HCT116 (cell line): ENCODE data around the gene PRPH2. TPM values are rescaled to one million over a fixed set of nuclear protein-coding genes. Genes with fewer than 3 reads are reported as not detected.

Experiments
- ATAC-seq: fragments of 200-7000 bp; cut with Tn5 transposase; 2 replicates; pipeline ENCODE4 v1.9.1; 2020; ENCODE audit warnings: mild to moderate bottlenecking, moderate library complexity
- BruUV-seq: library from RNA; stranded (reverse); fragments of 400-500 nt; replicated peaks from 2 replicates; lab custom pipeline; 2021; lab: Mats Ljungman, UMichigan
- CTCF ChIA-PET: fragments of 300-600 bp; sonication (Branson Sonifier 250); formaldehyde crosslinking; loops from one replicate; lab custom pipeline; 2021; ENCODE audit warnings: antibody characterized with exemption; lab: Charles Lee
- POLR2A ChIA-PET: fragments of 300-600, 350-600 bp; sonication (Branson Sonifier 250); formaldehyde crosslinking; loops from one replicate; lab custom pipeline; 2021; ENCODE audit warnings: antibody characterized with exemption; lab: Charles Lee
- RAD21 ChIA-PET, 2 experiments: fragments of 300-600 bp; sonication (Branson Sonifier 250); formaldehyde crosslinking; loops; one replicate each; lab custom pipeline; 2023; ENCODE audit warnings: low total read pairs in 2 of 2; ENCODE audit not compliant: uncharacterized antibody in 2 of 2, unreplicated experiment in 2 of 2, low non-redundant PET in 1 of 2; lab: Charles Lee
- DNase-seq: peaks from one replicate; pipeline ENCODE4 v3.0.0-alpha.2; 2010; ENCODE audit warnings: low read depth, low spot score
- H2AFZ ChIP-seq: fragments of 200-600 bp; shearing (Covaris generic), sonication (generic); 2 replicates; pipeline ENCODE4 v1.6.1; 2017; ENCODE audit warnings: low read depth, mixed run types, mixed read lengths, antibody characterized with exemption, low read length; ENCODE audit not compliant: poor library complexity, severe bottlenecking
- H3K27ac ChIP-seq: 2 replicates; pipeline ENCODE4 v1.5.1; 2012; ENCODE audit warnings: low read depth, low read length
- H3K27me3 ChIP-seq: fragments of 200-600 bp; sonication (generic); 2 replicates; pipeline ENCODE4 v1.6.1; 2016; ENCODE audit warnings: mixed run types, low read length, mixed read lengths; ENCODE audit not compliant: insufficient read depth
- H3K36me3 ChIP-seq, 2 experiments: fragments of 200-500 bp in 1 of 2; fragments of 200-600 bp in 1 of 2; sonication (Bioruptor generic) in 1 of 2; sonication (generic) in 1 of 2; 2 replicates each; pipeline versions ENCODE4 v1.5.1 to v1.6.1; 2014 to 2016; ENCODE audit warnings: low read length in 2 of 2, inconsistent platforms in 1 of 2, mixed read lengths in 1 of 2, mixed run types in 1 of 2; ENCODE audit not compliant: insufficient read depth in 2 of 2, control insufficient read depth in 1 of 2
- H3K4me1 ChIP-seq, 2 experiments: fragments of 200-600 bp in 1 of 2; sonication (generic) in 1 of 2; 2 replicates each; pipeline versions ENCODE4 v1.5.1 to v1.6.1; 2012 to 2017; ENCODE audit warnings: low read length in 2 of 2, inconsistent platforms in 1 of 2, mild to moderate bottlenecking in 1 of 2, mixed read lengths in 1 of 2, mixed run types in 1 of 2, moderate library complexity in 1 of 2; ENCODE audit not compliant: insufficient read depth in 2 of 2, control insufficient read depth in 1 of 2
- H3K4me2 ChIP-seq: fragments of 200-600 bp; sonication (generic); 2 replicates; pipeline ENCODE4 v1.6.1; 2017; ENCODE audit warnings: mixed run types, low read length, mixed read lengths
- H3K4me3 ChIP-seq, 2 experiments: fragments of 200-600 bp in 1 of 2; sonication (generic) in 1 of 2; replicated peaks in 1 of 2; 2 replicates each; pipeline ENCODE4 v1.5.1; 2011 to 2016; ENCODE audit warnings: low read length in 2 of 2, control low read depth in 1 of 2, low read depth in 1 of 2, mild to moderate bottlenecking in 1 of 2, mixed read lengths in 1 of 2, mixed run types in 1 of 2
- H3K79me2 ChIP-seq: fragments of 200-600 bp; sonication (generic); 2 replicates; pipeline ENCODE4 v1.6.1; 2017; ENCODE audit warnings: mild to moderate bottlenecking, mixed run types, low read length, moderate library complexity, mixed read lengths; ENCODE audit not compliant: insufficient read depth
- H3K9ac ChIP-seq: fragments of 200-600 bp; sonication (generic); 2 replicates; pipeline ENCODE4 v1.6.1; 2016; ENCODE audit warnings: low read length, mixed read lengths
- H3K9me2 ChIP-seq: fragments of 200-600 bp; sonication (generic), shearing (Covaris generic); 2 replicates; pipeline ENCODE4 v1.6.1; 2017; ENCODE audit warnings: mixed run types, mild to moderate bottlenecking, moderate library complexity; ENCODE audit not compliant: insufficient read depth
- H3K9me3 ChIP-seq, 2 experiments: fragments of 200-500 bp in 1 of 2; fragments of 200-600 bp in 1 of 2; sonication (Bioruptor generic) in 1 of 2; sonication (generic) in 1 of 2; 2 replicates each; pipeline ENCODE4 v1.6.1; 2014 to 2017; ENCODE audit warnings: low read length in 2 of 2, mixed read lengths in 2 of 2, inconsistent platforms in 1 of 2, low read depth in 1 of 2, mild to moderate bottlenecking in 1 of 2, mixed run types in 1 of 2, moderate library complexity in 1 of 2; ENCODE audit not compliant: control insufficient read depth in 1 of 2, insufficient read depth in 1 of 2
- H4K20me1 ChIP-seq: fragments of 200-600 bp; sonication (generic), shearing (Covaris generic); 2 replicates; pipeline ENCODE4 v1.6.1; 2017; ENCODE audit warnings: mixed run types, mild to moderate bottlenecking, moderate library complexity; ENCODE audit not compliant: insufficient read depth
- CBX3 ChIP-seq: IDR thresholded peaks from 2 replicates; pipeline ENCODE4 v1.6.1; 2012; ENCODE audit warnings: low read depth
- CEBPB ChIP-seq: IDR thresholded peaks from 2 replicates; pipeline ENCODE4 v1.6.1; 2012; ENCODE audit warnings: low read depth
- CTCF ChIP-seq, 3 experiments: fragments of 200-600 bp in 1 of 3; sonication (generic) in 1 of 3; IDR thresholded peaks in 2 of 3; conservative IDR thresholded peaks in 1 of 3; 2 replicates each; pipeline ENCODE4 v1.5.1; 2012 to 2017; ENCODE audit warnings: low read depth in 2 of 3, low read length in 2 of 3, antibody characterized with exemption in 1 of 3, borderline replicate concordance in 1 of 3, control low read depth in 1 of 3, mild to moderate bottlenecking in 1 of 3, mixed read lengths in 1 of 3, mixed run types in 1 of 3, moderate library complexity in 1 of 3; ENCODE audit not compliant: insufficient read depth in 1 of 3
- EGR1 ChIP-seq: IDR thresholded peaks from 2 replicates; pipeline ENCODE4 v1.6.1; 2012; ENCODE audit warnings: low read depth
- EZH2 ChIP-seq: fragments of 200-600 bp; sonication (generic); IDR thresholded peaks from 2 replicates; pipeline ENCODE4 v1.6.1; 2017; ENCODE audit warnings: antibody characterized with exemption, mixed run types
- EZH2phosphoT487 ChIP-seq: fragments of 200-600 bp; IDR thresholded peaks from 2 replicates; pipeline ENCODE4 v1.6.1; 2018; ENCODE audit warnings: antibody characterized with exemption, borderline replicate concordance
- FOSL1 ChIP-seq: IDR thresholded peaks from 2 replicates; pipeline ENCODE4 v1.6.1; 2012; ENCODE audit warnings: low read depth
- JUND ChIP-seq: IDR thresholded peaks from 2 replicates; pipeline ENCODE4 v1.6.1; 2012
- MAX ChIP-seq: IDR thresholded peaks from 2 replicates; pipeline ENCODE4 v1.6.1; 2012
- POLR2A ChIP-seq: IDR thresholded peaks from 2 replicates; pipeline ENCODE4 v1.7.0; 2011; ENCODE audit warnings: borderline replicate concordance; ENCODE audit not compliant: insufficient read depth, insufficient read length; ENCODE audit errors: extremely low read depth
- POLR2AphosphoS5 ChIP-seq: IDR thresholded peaks from 2 replicates; pipeline ENCODE4 v1.6.1; 2011; ENCODE audit warnings: mild to moderate bottlenecking, low read depth, low read length, moderate library complexity
- RAD21 ChIP-seq: IDR thresholded peaks from 2 replicates; pipeline ENCODE4 v1.6.1; 2012; ENCODE audit warnings: low read depth, mild to moderate bottlenecking
- SIN3A ChIP-seq: IDR thresholded peaks from 2 replicates; pipeline ENCODE4 v1.6.1; 2012; ENCODE audit warnings: low read depth
- SP1 ChIP-seq: IDR thresholded peaks from 2 replicates; pipeline ENCODE4 v1.6.1; 2012; ENCODE audit warnings: low read depth
- SRF ChIP-seq: IDR thresholded peaks from 2 replicates; pipeline ENCODE4 v1.6.1; 2012; ENCODE audit warnings: low read depth
- TCF7L2 ChIP-seq: IDR thresholded peaks from 2 replicates; pipeline ENCODE4 v1.7.0; 2011; ENCODE audit warnings: borderline replicate concordance, inconsistent platforms; ENCODE audit not compliant: insufficient read depth, insufficient read length; ENCODE audit errors: extremely low read depth
- YY1 ChIP-seq: IDR thresholded peaks from 2 replicates; pipeline ENCODE4 v1.6.1; 2011; ENCODE audit warnings: low read length, low read depth, moderate library complexity, mild to moderate bottlenecking; ENCODE audit not compliant: insufficient replicate concordance; ENCODE audit errors: extremely low read depth
- ZBTB33 ChIP-seq: IDR thresholded peaks from 2 replicates; pipeline ENCODE4 v1.6.1; 2011; ENCODE audit warnings: mild to moderate bottlenecking, low read length, moderate library complexity; ENCODE audit not compliant: insufficient replicate concordance; ENCODE audit errors: extremely low read depth
- ZFX ChIP-seq: fragments of 450-650 bp; IDR thresholded peaks from 2 replicates; pipeline ENCODE4 v1.6.1; 2017
- ZNF274 ChIP-seq: fragments of 200-500 bp; sonication (Bioruptor generic); IDR thresholded peaks from 2 replicates; pipeline ENCODE4 v1.6.1; 2014; ENCODE audit warnings: mild to moderate bottlenecking, low read depth, low read length, inconsistent platforms
- intact Hi-C: fragments of 100-400 bp; cut with micrococcal nuclease; formaldehyde crosslinking; loops from 2 replicates; pipeline ENCODE4 v1.10.0; 2022
- total RNA-seq: library from RNA; stranded (reverse); gene quantifications from one replicate; pipeline ENCODE4 v1.2.1, GENCODE V29; 2021; ENCODE audit not compliant: unreplicated experiment

PRPH2 gene
- total RNA-seq, 1 experiment from 2014 or later = not detected

DNA sequence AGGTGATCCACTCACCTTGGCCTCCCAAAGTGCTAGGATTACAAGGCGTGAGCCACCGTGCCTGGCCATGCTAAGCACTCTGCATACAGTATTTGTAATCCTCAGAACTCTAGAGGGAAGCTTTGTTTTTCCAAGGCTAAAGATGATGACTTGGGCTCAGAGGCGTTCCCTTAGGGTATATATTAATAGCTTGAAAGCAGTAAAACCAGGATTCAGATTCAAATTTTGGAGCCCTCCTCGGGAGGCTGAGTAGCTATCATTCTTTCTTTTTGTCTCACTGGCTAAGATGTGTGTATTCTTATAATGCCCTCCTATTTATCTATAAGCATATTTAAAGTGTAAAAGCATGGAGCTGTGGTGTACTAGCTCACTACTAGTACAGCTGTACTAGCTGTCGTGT, 68.5 kb downstream of the PRPH2 start:
- Histone ChIP-seq H3K4me2 (no peak overlapping the region), H3K9me2 (no peaks in the 10 kb centered on the region), H3K27ac (no peak overlapping the region), H3K4me1 (peaks cover 0 to 9% of the 10 kb centered on the region in 2 experiments; a peak in 2 of 4 replicates), H3K9ac (no peak overlapping the region), H3K9me3 (no peaks in the 10 kb centered on the region), H3K27me3 (no peaks in the 10 kb centered on the region), H4K20me1 (no peaks in the 10 kb centered on the region), H3K79me2 (no peaks in the 10 kb centered on the region), H2AFZ (no peak overlapping the region), H3K4me3 (no peak overlapping the region), H3K36me3 (peaks cover 14 to 28% of the 10 kb centered on the region in 2 experiments; a peak in 3 of 4 replicates)
- ChIA-PET RAD21 (no interaction called here), CTCF (no interaction called here), POLR2A (no interaction called here)
- DNase-seq (no peak), ATAC-seq (no peak)
- intact Hi-C loops = loop anchor here (10.0 kb wide), 1 partner anchor 49 kb away; no protein-coding TSS in a partner anchor
- no TSS peak for BruUV-seq
- TF ChIP-seq JUND = no peak
- no peak for TF ChIP-seq CEBPB
- no peak for TF ChIP-seq YY1
- no peak for TF ChIP-seq TCF7L2
- no peak for TF ChIP-seq RAD21
- TF ChIP-seq SRF = no peak
- no peak for TF ChIP-seq ZBTB33
- no peak for TF ChIP-seq POLR2AphosphoS5
- TF ChIP-seq SIN3A = no peak
- no peak for TF ChIP-seq SP1
- no peak for TF ChIP-seq EZH2
- no peak for TF ChIP-seq EZH2phosphoT487
- no peak for TF ChIP-seq CBX3
- TF ChIP-seq ZNF274 = no peak
- TF ChIP-seq CTCF (IDR thresholded peaks at IDR 0.05 in 2 of 3, conservative IDR thresholded peaks at IDR 0.05 in 1 of 3; ENCODE audit: borderline replicate concordance in 1 of 3, insufficient read depth in 1 of 3, low read depth in 2 of 3, low read length in 2 of 3) = no peak
- no peak for TF ChIP-seq ZFX
- TF ChIP-seq FOSL1 = no peak
- no peak for TF ChIP-seq MAX
- TF ChIP-seq EGR1 = no peak
- no peak for TF ChIP-seq POLR2A
